WTC11 (cell line): ENCODE measurements around the gene TTC7B. TPM values are rescaled to one million over a fixed set of nuclear protein-coding genes. Genes with fewer than 3 reads are reported as not detected.

Source experiments
- ATAC-seq: fragments of 200-7000 bp; cut with Tn5 transposase; 2 replicates; pipeline ENCODE4 v1.10.0; 2021; ENCODE audit warnings: mild to moderate bottlenecking, moderate library complexity
- CTCF ChIA-PET: fragments of 300-600 bp; sonication (Branson Sonifier 250); formaldehyde crosslinking; loops from one replicate; lab custom pipeline; 2021; ENCODE audit warnings: antibody characterized with exemption; lab: Charles Lee
- POLR2A ChIA-PET: fragments of 350-600 bp; sonication (Branson Sonifier 250); formaldehyde crosslinking; loops from one replicate; lab custom pipeline; 2021; ENCODE audit warnings: antibody characterized with exemption; lab: Charles Lee
- DNase-seq: peaks from one replicate; pipeline ENCODE4 v3.0.0; 2021; ENCODE audit warnings: low spot score
- H3K27ac Mint-ChIP-seq: 2 replicates; pipeline ENCODE4 v1.8.0; 2021; ENCODE audit warnings: mixed read lengths
- H3K27me3 Mint-ChIP-seq: 2 replicates; pipeline ENCODE4 v1.8.0; 2021; ENCODE audit warnings: low read depth, mild to moderate bottlenecking, moderate library complexity, mixed read lengths
- H3K36me3 Mint-ChIP-seq: 2 replicates; pipeline ENCODE4 v1.8.0; 2021; ENCODE audit warnings: mixed read lengths
- H3K4me1 Mint-ChIP-seq: 2 replicates; pipeline ENCODE4 v1.8.0; 2022; ENCODE audit warnings: mixed read lengths
- H3K4me3 Mint-ChIP-seq: 2 replicates; pipeline ENCODE4 v1.8.0; 2021; ENCODE audit warnings: mild to moderate bottlenecking, moderate library complexity, mixed read lengths
- H3K9me3 Mint-ChIP-seq: 2 replicates; pipeline ENCODE4 v1.8.0; 2021; ENCODE audit warnings: mixed read lengths
- ARID4B ChIP-seq: sonication (generic); formaldehyde crosslinking; IDR thresholded peaks from 2 replicates; pipeline ENCODE4 v1.8.0; 2023; ENCODE audit warnings: missing genetic modification reagents, mild to moderate bottlenecking, borderline replicate concordance
- ATF6 ChIP-seq: sonication (generic); formaldehyde crosslinking; IDR thresholded peaks from 2 replicates; pipeline ENCODE4 v1.8.1; 2023; ENCODE audit warnings: mild to moderate bottlenecking, missing genetic modification reagents
- CREB1 ChIP-seq: sonication (generic); formaldehyde crosslinking; IDR thresholded peaks from 2 replicates; pipeline ENCODE4 v1.8.0; 2023; ENCODE audit warnings: mild to moderate bottlenecking, missing genetic modification reagents
- CREM ChIP-seq: sonication (generic); formaldehyde crosslinking; IDR thresholded peaks from 2 replicates; pipeline ENCODE4 v1.8.1; 2022; ENCODE audit warnings: mild to moderate bottlenecking, missing genetic modification reagents, moderate library complexity
- CTCF ChIP-seq: fragments of 200-600 bp; IDR thresholded peaks from 2 replicates; pipeline ENCODE4 v1.8.0; 2022; ENCODE audit warnings: antibody characterized with exemption
- EMX1 ChIP-seq: fragments of 250-450 bp; sonication (Bioruptor Pico); IDR thresholded peaks from 2 replicates; pipeline ENCODE4 v1.8.0; 2021; ENCODE audit warnings: mild to moderate bottlenecking
- FOXP4 ChIP-seq: sonication (generic); formaldehyde crosslinking; IDR thresholded peaks from 2 replicates; pipeline ENCODE4 v1.8.0; 2022; ENCODE audit warnings: mild to moderate bottlenecking, missing genetic modification reagents
- GABPB1 ChIP-seq: sonication (generic); formaldehyde crosslinking; IDR thresholded peaks from 2 replicates; pipeline ENCODE4 v1.8.1; 2023; ENCODE audit warnings: mild to moderate bottlenecking, missing genetic modification reagents
- HMGA2 ChIP-seq: fragments of 250-450 bp; sonication (Bioruptor Pico); IDR thresholded peaks from 2 replicates; pipeline ENCODE4 v1.4.0; 2021; ENCODE audit warnings: mild to moderate bottlenecking, moderate library complexity
- NFATC4 ChIP-seq: fragments of 250-450 bp; sonication (Bioruptor Pico); IDR thresholded peaks from 2 replicates; pipeline ENCODE4 v1.9.0; 2021; ENCODE audit warnings: mild to moderate bottlenecking
- NFYB ChIP-seq: sonication (generic); formaldehyde crosslinking; conservative IDR thresholded peaks from 2 replicates; pipeline ENCODE4 v1.8.0; 2022; ENCODE audit warnings: low read depth, missing genetic modification reagents
- PREB ChIP-seq: sonication (generic); formaldehyde crosslinking; IDR thresholded peaks from 2 replicates; pipeline ENCODE4 v1.8.1; 2022; ENCODE audit warnings: mild to moderate bottlenecking, missing genetic modification reagents, moderate library complexity, borderline replicate concordance
- RELA ChIP-seq: sonication (generic); formaldehyde crosslinking; IDR thresholded peaks from 2 replicates; pipeline ENCODE4 v1.8.1; 2022; ENCODE audit warnings: missing genetic modification reagents, mild to moderate bottlenecking, borderline replicate concordance
- ZBTB21 ChIP-seq: sonication (generic); formaldehyde crosslinking; IDR thresholded peaks from 2 replicates; pipeline ENCODE4 v1.8.1; 2023; ENCODE audit warnings: mild to moderate bottlenecking, missing genetic modification reagents, borderline replicate concordance
- ZBTB43 ChIP-seq: sonication (generic); formaldehyde crosslinking; IDR thresholded peaks from 2 replicates; pipeline ENCODE4 v1.8.1; 2023; ENCODE audit warnings: mild to moderate bottlenecking, missing genetic modification reagents
- ZNF121 ChIP-seq: sonication (generic); formaldehyde crosslinking; IDR thresholded peaks from 2 replicates; pipeline ENCODE4 v1.8.0; 2023; ENCODE audit warnings: missing genetic modification reagents
- ZNF317 ChIP-seq: sonication (generic); formaldehyde crosslinking; IDR thresholded peaks from 2 replicates; pipeline ENCODE4 v1.8.1; 2023; ENCODE audit warnings: low read depth, mild to moderate bottlenecking, moderate library complexity, missing genetic modification reagents, borderline replicate concordance
- ZNF416 ChIP-seq: fragments of 250-450 bp; sonication (Bioruptor Pico); IDR thresholded peaks from 2 replicates; pipeline ENCODE4 v1.9.0; 2021; ENCODE audit warnings: mild to moderate bottlenecking, inconsistent platforms
- ZNF423 ChIP-seq: fragments of 250-450 bp; sonication (Bioruptor Pico); IDR thresholded peaks from 2 replicates; pipeline ENCODE4 v2.1.2; 2022; ENCODE audit warnings: mild to moderate bottlenecking, moderate library complexity
- ZSCAN18 ChIP-seq: fragments of 250-450 bp; sonication (Bioruptor Pico); IDR thresholded peaks from 2 replicates; pipeline ENCODE4 v2.1.2; 2022; ENCODE audit warnings: mild to moderate bottlenecking, moderate library complexity
- total RNA-seq: library from RNA; stranded (reverse); gene quantifications from 3 replicates; pipeline ENCODE4 v1.2.3, GENCODE V29; 2021
- TF ChIP-seq, protein P1 (sequence below): fragments of 250-450 bp; sonication (Bioruptor Pico); IDR thresholded peaks from 2 replicates; pipeline ENCODE4 v1.8.0; 2021; ENCODE audit warnings: mild to moderate bottlenecking

Gene TTC7B
- total RNA-seq, 1 experiment from 2014 or later: 27.6 TPM

DNA sequence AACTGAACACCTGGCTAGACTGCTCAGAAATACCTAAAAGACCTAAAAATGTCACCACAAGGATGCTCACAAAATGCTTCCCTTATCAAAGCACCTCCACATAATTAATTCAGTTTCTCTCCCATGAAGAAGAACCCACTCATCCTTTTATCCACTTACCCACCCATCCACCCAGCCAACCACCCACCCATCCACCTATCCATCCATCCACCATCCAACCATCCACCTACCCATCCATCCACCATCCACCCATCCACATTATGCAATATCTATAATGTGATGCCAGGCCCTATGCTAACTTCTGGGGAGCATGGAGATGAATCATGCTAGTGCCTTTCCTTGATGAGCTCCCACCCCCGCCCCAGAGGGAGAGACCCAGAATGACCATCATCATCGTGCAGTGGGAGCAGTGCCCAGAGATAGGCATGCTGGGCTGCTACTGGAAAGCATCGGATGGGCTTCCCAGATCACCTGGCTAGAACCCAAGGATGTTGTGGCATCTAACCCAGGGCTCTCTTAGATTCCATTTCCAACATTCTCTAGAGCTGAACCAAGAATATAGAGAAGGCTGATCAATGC, 166.6 kb downstream of the TTC7B start (continued):
- TF ChIP-seq PREB (CRISPR knock-in tag) (no peak), CREB1 (CRISPR knock-in tag) (no peak), NFATC4 (CRISPR knock-in tag) (no peak), FOXP4 (CRISPR knock-in tag) (no peak)

GRCh38 chr14:90649083-90649482, 167.1 kb downstream of the TTC7B start:
- H3K4me3 Mint-ChIP-seq: no peak overlapping the region
- ATAC-seq (no peak), DNase-seq (no peak)
- no peaks in the 10 kb centered on the region for H3K27me3 Mint-ChIP-seq
- peak overlapping the region; percentile 73 for H3K27ac Mint-ChIP-seq
- ChIA-PET CTCF (interaction anchor here (0.7 to 1.7 kb wide), 2 partner anchors 74 to 249 kb away, joined by 3 to 4 read pairs; no protein-coding TSS in a partner anchor), POLR2A (no interaction called here)
- H3K36me3 Mint-ChIP-seq: no peaks in the 10 kb centered on the region; the same call in 1 of the 2 replicates
- H3K4me1 Mint-ChIP-seq: peaks cover 66% of the 10 kb centered on the region
- no peaks in the 10 kb centered on the region for H3K9me3 Mint-ChIP-seq
- TF ChIP-seq, protein P1, sequence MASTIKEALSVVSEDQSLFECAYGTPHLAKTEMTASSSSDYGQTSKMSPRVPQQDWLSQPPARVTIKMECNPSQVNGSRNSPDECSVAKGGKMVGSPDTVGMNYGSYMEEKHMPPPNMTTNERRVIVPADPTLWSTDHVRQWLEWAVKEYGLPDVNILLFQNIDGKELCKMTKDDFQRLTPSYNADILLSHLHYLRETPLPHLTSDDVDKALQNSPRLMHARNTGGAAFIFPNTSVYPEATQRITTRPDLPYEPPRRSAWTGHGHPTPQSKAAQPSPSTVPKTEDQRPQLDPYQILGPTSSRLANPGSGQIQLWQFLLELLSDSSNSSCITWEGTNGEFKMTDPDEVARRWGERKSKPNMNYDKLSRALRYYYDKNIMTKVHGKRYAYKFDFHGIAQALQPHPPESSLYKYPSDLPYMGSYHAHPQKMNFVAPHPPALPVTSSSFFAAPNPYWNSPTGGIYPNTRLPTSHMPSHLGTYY (CRISPR knock-in tag): no peak
- no peak for TF ChIP-seq ATF6
- no peak for TF ChIP-seq RELA (CRISPR knock-in tag)
- TF ChIP-seq ZBTB21 (CRISPR knock-in tag): no peak
- no peak for TF ChIP-seq EMX1 (CRISPR knock-in tag)
- TF ChIP-seq CREM (CRISPR knock-in tag): no peak
- TF ChIP-seq NFYB: no peak
- no peak for TF ChIP-seq ZNF423 (CRISPR knock-in tag)
- TF ChIP-seq GABPB1: no peak
- no peak for TF ChIP-seq ZNF317 (CRISPR knock-in tag)
- no peak for TF ChIP-seq ZSCAN18
- TF ChIP-seq NFATC4 (CRISPR knock-in tag): no peak
- TF ChIP-seq ZNF416: no peak
- TF ChIP-seq ARID4B: no peak
- TF ChIP-seq CTCF: no peak
- TF ChIP-seq HMGA2 (CRISPR knock-in tag): no peak
- no peak for TF ChIP-seq ZBTB43 (CRISPR knock-in tag)
- TF ChIP-seq ZNF121 (CRISPR knock-in tag): no peak
